ENCODE measurements around the gene AMER3.

DNA sequence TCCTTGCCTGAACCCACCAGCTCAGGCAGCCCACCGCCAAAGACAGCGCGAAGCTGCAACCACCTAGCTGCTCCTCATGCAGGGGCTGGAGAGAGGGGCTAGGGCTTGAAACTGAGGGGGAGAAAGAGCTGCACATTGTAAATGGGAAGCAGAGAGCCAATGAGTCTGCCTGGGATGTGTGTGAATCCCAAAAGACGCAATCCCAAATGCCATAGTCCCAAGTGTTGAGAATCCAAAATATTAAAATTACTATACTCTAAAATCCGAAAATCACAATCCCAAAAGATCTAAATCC, 9.4 kb downstream of the AMER3 start:
- no peak for TF ChIP-seq POLR2AphosphoS5 (IDR thresholded peaks at IDR 0.05)
- TF ChIP-seq, protein P1, sequence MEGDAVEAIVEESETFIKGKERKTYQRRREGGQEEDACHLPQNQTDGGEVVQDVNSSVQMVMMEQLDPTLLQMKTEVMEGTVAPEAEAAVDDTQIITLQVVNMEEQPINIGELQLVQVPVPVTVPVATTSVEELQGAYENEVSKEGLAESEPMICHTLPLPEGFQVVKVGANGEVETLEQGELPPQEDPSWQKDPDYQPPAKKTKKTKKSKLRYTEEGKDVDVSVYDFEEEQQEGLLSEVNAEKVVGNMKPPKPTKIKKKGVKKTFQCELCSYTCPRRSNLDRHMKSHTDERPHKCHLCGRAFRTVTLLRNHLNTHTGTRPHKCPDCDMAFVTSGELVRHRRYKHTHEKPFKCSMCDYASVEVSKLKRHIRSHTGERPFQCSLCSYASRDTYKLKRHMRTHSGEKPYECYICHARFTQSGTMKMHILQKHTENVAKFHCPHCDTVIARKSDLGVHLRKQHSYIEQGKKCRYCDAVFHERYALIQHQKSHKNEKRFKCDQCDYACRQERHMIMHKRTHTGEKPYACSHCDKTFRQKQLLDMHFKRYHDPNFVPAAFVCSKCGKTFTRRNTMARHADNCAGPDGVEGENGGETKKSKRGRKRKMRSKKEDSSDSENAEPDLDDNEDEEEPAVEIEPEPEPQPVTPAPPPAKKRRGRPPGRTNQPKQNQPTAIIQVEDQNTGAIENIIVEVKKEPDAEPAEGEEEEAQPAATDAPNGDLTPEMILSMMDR (IDR thresholded peaks at IDR 0.05) = no peak
